HCT116 (cell line): ENCODE results near the gene SLC25A47. TPM values are rescaled to one million over a fixed set of nuclear protein-coding genes. Genes with fewer than 3 reads are reported as not detected.
A peak's percentile ranks its signal among the peaks of the same experiment; 100 is the strongest.

Source experiments
- ATAC-seq: fragments of 200-7000 bp; cut with Tn5 transposase; 2 replicates; pipeline ENCODE4 v1.9.1; 2020; ENCODE audit warnings: mild to moderate bottlenecking, moderate library complexity
- BruUV-seq: library from RNA; stranded (reverse); fragments of 400-500 nt; replicated peaks from 2 replicates; lab custom pipeline; 2021; lab: Mats Ljungman, UMichigan
- CTCF ChIA-PET: fragments of 300-600 bp; sonication (Branson Sonifier 250); formaldehyde crosslinking; loops from one replicate; lab custom pipeline; 2021; ENCODE audit warnings: antibody characterized with exemption; lab: Charles Lee
- POLR2A ChIA-PET: fragments of 300-600, 350-600 bp; sonication (Branson Sonifier 250); formaldehyde crosslinking; loops from one replicate; lab custom pipeline; 2021; ENCODE audit warnings: antibody characterized with exemption; lab: Charles Lee
- RAD21 ChIA-PET, 2 experiments: fragments of 300-600 bp; sonication (Branson Sonifier 250); formaldehyde crosslinking; loops; one replicate each; lab custom pipeline; 2023; ENCODE audit warnings: low total read pairs in 2 of 2; ENCODE audit not compliant: uncharacterized antibody in 2 of 2, unreplicated experiment in 2 of 2, low non-redundant PET in 1 of 2; lab: Charles Lee
- DNase-seq: peaks from one replicate; pipeline ENCODE4 v3.0.0-alpha.2; 2010; ENCODE audit warnings: low read depth, low spot score
- H2AFZ ChIP-seq: fragments of 200-600 bp; shearing (Covaris generic), sonication (generic); 2 replicates; pipeline ENCODE4 v1.6.1; 2017; ENCODE audit warnings: low read depth, mixed run types, mixed read lengths, antibody characterized with exemption, low read length; ENCODE audit not compliant: poor library complexity, severe bottlenecking
- H3K27ac ChIP-seq: 2 replicates; pipeline ENCODE4 v1.5.1; 2012; ENCODE audit warnings: low read depth, low read length
- H3K27me3 ChIP-seq: fragments of 200-600 bp; sonication (generic); 2 replicates; pipeline ENCODE4 v1.6.1; 2016; ENCODE audit warnings: mixed run types, low read length, mixed read lengths; ENCODE audit not compliant: insufficient read depth
- H3K36me3 ChIP-seq, 2 experiments: fragments of 200-500 bp in 1 of 2; fragments of 200-600 bp in 1 of 2; sonication (Bioruptor generic) in 1 of 2; sonication (generic) in 1 of 2; 2 replicates each; pipeline versions ENCODE4 v1.5.1 to v1.6.1; 2014 to 2016; ENCODE audit warnings: low read length in 2 of 2, inconsistent platforms in 1 of 2, mixed read lengths in 1 of 2, mixed run types in 1 of 2; ENCODE audit not compliant: insufficient read depth in 2 of 2, control insufficient read depth in 1 of 2
- H3K4me1 ChIP-seq, 2 experiments: fragments of 200-600 bp in 1 of 2; sonication (generic) in 1 of 2; 2 replicates each; pipeline versions ENCODE4 v1.5.1 to v1.6.1; 2012 to 2017; ENCODE audit warnings: low read length in 2 of 2, inconsistent platforms in 1 of 2, mild to moderate bottlenecking in 1 of 2, mixed read lengths in 1 of 2, mixed run types in 1 of 2, moderate library complexity in 1 of 2; ENCODE audit not compliant: insufficient read depth in 2 of 2, control insufficient read depth in 1 of 2
- H3K4me2 ChIP-seq: fragments of 200-600 bp; sonication (generic); 2 replicates; pipeline ENCODE4 v1.6.1; 2017; ENCODE audit warnings: mixed run types, low read length, mixed read lengths
- H3K4me3 ChIP-seq, 2 experiments: fragments of 200-600 bp in 1 of 2; sonication (generic) in 1 of 2; replicated peaks in 1 of 2; 2 replicates each; pipeline ENCODE4 v1.5.1; 2011 to 2016; ENCODE audit warnings: low read length in 2 of 2, control low read depth in 1 of 2, low read depth in 1 of 2, mild to moderate bottlenecking in 1 of 2, mixed read lengths in 1 of 2, mixed run types in 1 of 2
- H3K79me2 ChIP-seq: fragments of 200-600 bp; sonication (generic); 2 replicates; pipeline ENCODE4 v1.6.1; 2017; ENCODE audit warnings: mild to moderate bottlenecking, mixed run types, low read length, moderate library complexity, mixed read lengths; ENCODE audit not compliant: insufficient read depth
- H3K9ac ChIP-seq: fragments of 200-600 bp; sonication (generic); 2 replicates; pipeline ENCODE4 v1.6.1; 2016; ENCODE audit warnings: low read length, mixed read lengths
- H3K9me2 ChIP-seq: fragments of 200-600 bp; sonication (generic), shearing (Covaris generic); 2 replicates; pipeline ENCODE4 v1.6.1; 2017; ENCODE audit warnings: mixed run types, mild to moderate bottlenecking, moderate library complexity; ENCODE audit not compliant: insufficient read depth
- H3K9me3 ChIP-seq, 2 experiments: fragments of 200-500 bp in 1 of 2; fragments of 200-600 bp in 1 of 2; sonication (Bioruptor generic) in 1 of 2; sonication (generic) in 1 of 2; 2 replicates each; pipeline ENCODE4 v1.6.1; 2014 to 2017; ENCODE audit warnings: low read length in 2 of 2, mixed read lengths in 2 of 2, inconsistent platforms in 1 of 2, low read depth in 1 of 2, mild to moderate bottlenecking in 1 of 2, mixed run types in 1 of 2, moderate library complexity in 1 of 2; ENCODE audit not compliant: control insufficient read depth in 1 of 2, insufficient read depth in 1 of 2
- H4K20me1 ChIP-seq: fragments of 200-600 bp; sonication (generic), shearing (Covaris generic); 2 replicates; pipeline ENCODE4 v1.6.1; 2017; ENCODE audit warnings: mixed run types, mild to moderate bottlenecking, moderate library complexity; ENCODE audit not compliant: insufficient read depth
- CBX3 ChIP-seq: IDR thresholded peaks from 2 replicates; pipeline ENCODE4 v1.6.1; 2012; ENCODE audit warnings: low read depth
- EGR1 ChIP-seq: IDR thresholded peaks from 2 replicates; pipeline ENCODE4 v1.6.1; 2012; ENCODE audit warnings: low read depth
- FOSL1 ChIP-seq: IDR thresholded peaks from 2 replicates; pipeline ENCODE4 v1.6.1; 2012; ENCODE audit warnings: low read depth
- JUND ChIP-seq: IDR thresholded peaks from 2 replicates; pipeline ENCODE4 v1.6.1; 2012
- MAX ChIP-seq: IDR thresholded peaks from 2 replicates; pipeline ENCODE4 v1.6.1; 2012
- POLR2A ChIP-seq: IDR thresholded peaks from 2 replicates; pipeline ENCODE4 v1.7.0; 2011; ENCODE audit warnings: borderline replicate concordance; ENCODE audit not compliant: insufficient read depth, insufficient read length; ENCODE audit errors: extremely low read depth
- POLR2AphosphoS5 ChIP-seq: IDR thresholded peaks from 2 replicates; pipeline ENCODE4 v1.6.1; 2011; ENCODE audit warnings: mild to moderate bottlenecking, low read depth, low read length, moderate library complexity
- RAD21 ChIP-seq: IDR thresholded peaks from 2 replicates; pipeline ENCODE4 v1.6.1; 2012; ENCODE audit warnings: low read depth, mild to moderate bottlenecking
- REST ChIP-seq: IDR thresholded peaks from 2 replicates; pipeline ENCODE4 v1.6.1; 2012; ENCODE audit warnings: low read depth
- SIN3A ChIP-seq: IDR thresholded peaks from 2 replicates; pipeline ENCODE4 v1.6.1; 2012; ENCODE audit warnings: low read depth
- SP1 ChIP-seq: IDR thresholded peaks from 2 replicates; pipeline ENCODE4 v1.6.1; 2012; ENCODE audit warnings: low read depth
- SRF ChIP-seq: IDR thresholded peaks from 2 replicates; pipeline ENCODE4 v1.6.1; 2012; ENCODE audit warnings: low read depth
- TCF7L2 ChIP-seq: IDR thresholded peaks from 2 replicates; pipeline ENCODE4 v1.7.0; 2011; ENCODE audit warnings: borderline replicate concordance, inconsistent platforms; ENCODE audit not compliant: insufficient read depth, insufficient read length; ENCODE audit errors: extremely low read depth
- YY1 ChIP-seq: IDR thresholded peaks from 2 replicates; pipeline ENCODE4 v1.6.1; 2011; ENCODE audit warnings: low read length, low read depth, moderate library complexity, mild to moderate bottlenecking; ENCODE audit not compliant: insufficient replicate concordance; ENCODE audit errors: extremely low read depth
- ZFX ChIP-seq: fragments of 450-650 bp; IDR thresholded peaks from 2 replicates; pipeline ENCODE4 v1.6.1; 2017
- intact Hi-C: fragments of 100-400 bp; cut with micrococcal nuclease; formaldehyde crosslinking; loops from 2 replicates; pipeline ENCODE4 v1.10.0; 2022
- total RNA-seq: library from RNA; stranded (reverse); gene quantifications from one replicate; pipeline ENCODE4 v1.2.1, GENCODE V29; 2021; ENCODE audit not compliant: unreplicated experiment
- TF ChIP-seq, protein P1 (sequence below): IDR thresholded peaks from 2 replicates; pipeline ENCODE4 v1.6.1; 2012

Gene SLC25A47
- total RNA-seq, 1 experiment from 2014 or later, result 0.17 TPM

GRCh38 chr14:100285021-100285912 lies 37.9 kb upstream of the SLC25A47 start (continued):
- no peak for TF ChIP-seq REST
- TF ChIP-seq POLR2AphosphoS5, result peak; percentile 50
- no peak for TF ChIP-seq CBX3
- peak; percentile 93; the same call in 1 of the 2 replicates for TF ChIP-seq ZFX

DNA sequence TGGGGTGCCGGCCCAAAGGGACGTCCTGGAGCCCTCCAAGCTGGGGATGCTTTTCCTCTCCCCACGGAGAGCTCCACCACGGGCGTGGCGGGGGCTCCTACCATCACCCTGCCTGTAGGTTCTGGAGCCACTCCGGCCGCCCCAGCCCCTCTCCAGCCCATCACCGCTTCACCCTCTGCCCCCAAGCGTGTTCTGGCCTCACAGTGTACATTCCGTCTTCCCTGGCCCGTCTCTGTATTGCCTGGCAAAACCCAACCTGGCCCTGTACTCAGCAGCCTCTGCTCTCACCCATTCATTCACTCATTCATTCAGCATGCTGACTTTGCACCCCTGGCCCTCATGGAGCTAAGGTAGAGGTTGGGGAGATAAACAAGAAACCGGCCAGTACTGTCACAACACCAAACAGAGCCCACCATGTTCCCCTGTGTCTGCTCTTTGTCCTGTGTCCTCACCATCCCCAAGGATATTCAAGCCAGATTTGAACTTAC lies 37.2 kb upstream of the SLC25A47 start:
- Histone ChIP-seq H3K9me2 (no peaks in the 10 kb centered on the region), H3K36me3 (no peaks in the 10 kb centered on the region), H3K4me1 (peaks cover 5 to 20% of the 10 kb centered on the region in 2 experiments; a peak in 2 of 4 replicates), H3K9ac (peak overlapping the region; percentile 79), H3K27me3 (no peaks in the 10 kb centered on the region), H3K27ac (peak overlapping the region; percentile 96), H3K4me2 (peak overlapping the region; percentile 90), H4K20me1 (0 out of 2 replicates have a peak, but pooled peaks cover 4% of the 10 kb centered on the region), H3K4me3 (peak overlapping the region; percentile 49 to 65), H3K9me3 (no peaks in the 10 kb centered on the region), H3K79me2 (peaks cover 18% of the 10 kb centered on the region), H2AFZ (no peak overlapping the region)
- no TSS peak for BruUV-seq
- ChIA-PET POLR2A (no interaction called here), RAD21 (no interaction called here), CTCF (interaction anchor here (0.7 to 3.6 kb wide), 6 partner anchors 11 to 45 kb away, joined by 3 to 19 read pairs (median 4); no protein-coding TSS in a partner anchor)
- no peak for TF ChIP-seq SIN3A
- no peak for TF ChIP-seq YY1
- no peak for TF ChIP-seq RAD21
- no peak for TF ChIP-seq CBX3
- no peak for TF ChIP-seq SP1
- TF ChIP-seq POLR2AphosphoS5, result no peak
- no peak for TF ChIP-seq POLR2A
- TF ChIP-seq FOSL1, result no peak
- TF ChIP-seq SRF, result no peak
- TF ChIP-seq, protein P1, sequence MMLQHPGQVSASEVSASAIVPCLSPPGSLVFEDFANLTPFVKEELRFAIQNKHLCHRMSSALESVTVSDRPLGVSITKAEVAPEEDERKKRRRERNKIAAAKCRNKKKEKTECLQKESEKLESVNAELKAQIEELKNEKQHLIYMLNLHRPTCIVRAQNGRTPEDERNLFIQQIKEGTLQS, result no peak
- TF ChIP-seq JUND, result no peak
- TF ChIP-seq MAX, result no peak
- TF ChIP-seq TCF7L2, result no peak
- no peak for TF ChIP-seq EGR1
- intact Hi-C loops, result loop anchor here (5.0 kb wide), 1 partner anchor 91 kb away; the partner anchor contains the start of gene WDR25
- DNase-seq (no peak), ATAC-seq (no peak; the same call in 1 of the 2 replicates)
